Measurements from ENCODE around the gene LRP11.
"Not testable (repeated sequence)": the region's sequence is repeated elsewhere in the genome, so short reads cannot be mapped to it uniquely, and the experiment has no call there.

The LRP11 gene

GRCh38 chr6:149867876-149868640 lies 3.9 kb upstream of the LRP11 start:
- DNase-seq: peak; percentile 2

GRCh38 chr6:149864578-149865535 lies 698 bp upstream of the LRP11 start:
- DNase-seq: peak; percentile 74

GRCh38 chr6:149862922-149863697 lies 1.0 kb downstream of the LRP11 start:
- peak; percentile 69 for DNase-seq

- DNase-seq: not testable (repeated sequence)
Measured at GRCh38 chr6:149862424-149862738, 1.8 kb downstream of the LRP11 start.

DNA sequence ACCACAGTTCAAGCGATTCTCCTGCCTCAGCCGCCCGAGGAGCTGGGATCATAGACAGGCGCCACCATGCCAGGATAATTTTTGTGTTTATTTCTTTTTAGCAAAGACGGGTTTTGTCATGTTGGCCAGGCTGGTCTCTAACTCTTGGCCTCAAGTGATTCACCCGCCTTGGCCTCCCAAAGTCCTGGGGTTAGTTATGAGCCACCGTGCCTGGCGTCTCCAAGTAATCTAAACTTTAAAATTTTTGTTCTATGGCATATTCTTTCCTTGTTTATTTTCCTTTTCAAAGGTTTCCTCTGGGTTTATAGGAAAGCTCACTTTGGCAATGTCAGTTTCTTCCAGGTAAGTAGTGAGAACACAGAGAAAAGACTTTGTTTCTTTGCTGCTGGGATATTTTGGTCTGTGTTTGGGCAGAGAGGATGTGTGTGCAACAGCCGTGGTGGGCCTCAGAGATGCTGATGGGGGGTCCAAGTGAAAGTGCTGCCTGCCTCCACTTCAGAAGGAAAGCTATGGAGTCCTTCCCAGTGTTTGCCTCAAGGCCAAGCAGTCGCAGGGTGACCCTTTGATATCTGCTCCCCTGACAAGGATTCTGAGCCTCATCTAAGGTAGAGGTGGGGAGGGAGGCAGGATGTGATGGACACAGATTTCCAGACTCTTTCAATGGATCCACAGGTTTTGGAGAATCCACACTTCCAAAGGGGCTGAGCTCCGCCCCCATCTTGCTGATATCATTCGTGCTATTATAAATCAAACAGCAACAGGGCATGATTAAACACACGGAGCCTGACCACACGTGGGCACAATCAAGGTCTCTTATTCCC lies 2.3 kb downstream of the LRP11 start:
- DNase-seq: no peak

DNA sequence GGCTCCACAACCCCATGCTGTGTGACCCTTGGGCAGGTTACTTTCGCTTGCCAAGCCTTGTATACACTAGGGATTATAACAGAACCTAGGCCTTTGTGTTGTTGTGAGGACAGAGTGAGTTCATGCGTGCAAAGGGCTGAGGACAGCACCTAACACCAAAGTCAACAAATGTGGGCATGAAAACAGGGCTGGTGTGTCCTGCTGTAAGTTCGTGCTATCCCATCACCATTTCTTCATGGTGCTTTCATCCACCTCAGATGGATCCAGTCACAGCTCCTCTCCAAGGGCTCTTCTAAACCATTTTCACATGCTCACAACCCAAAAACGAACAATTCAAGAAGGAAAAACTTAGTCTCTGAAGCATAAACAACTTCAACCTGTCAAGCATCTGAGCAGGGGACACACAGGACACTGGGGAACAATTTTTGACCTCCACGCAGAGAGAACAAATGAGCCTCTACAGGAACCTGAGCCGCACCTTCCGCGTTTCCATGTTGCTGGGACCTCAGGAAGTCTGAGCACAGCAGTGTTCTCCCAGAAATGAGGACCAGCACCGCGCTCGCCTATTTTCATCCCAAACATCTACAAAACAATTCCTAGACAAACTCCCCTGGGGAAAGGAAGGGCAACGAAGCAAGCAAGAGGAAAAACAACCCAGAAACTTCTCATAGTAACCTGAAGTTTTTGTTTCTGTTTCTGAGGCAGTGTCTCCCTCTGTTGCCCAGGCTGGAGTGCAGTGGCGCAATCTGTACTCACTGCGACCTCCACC lies 3.1 kb downstream of the LRP11 start:
- peak; percentile 43 for DNase-seq

DNA sequence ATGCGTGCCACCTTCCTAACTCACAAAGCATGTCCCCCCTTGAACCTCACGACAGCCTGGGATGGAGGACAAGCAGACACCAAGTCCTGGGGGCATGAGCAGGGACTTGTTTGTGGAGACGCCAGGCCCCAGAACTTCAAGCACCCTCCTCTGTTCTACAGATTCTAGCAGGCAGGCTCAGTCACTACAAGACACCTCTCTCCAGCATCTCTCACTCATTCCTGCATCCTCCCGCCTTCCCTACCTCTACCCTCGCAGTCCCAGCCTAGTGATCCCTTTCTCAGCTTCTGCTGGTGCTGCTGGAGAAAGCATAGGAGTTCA lies 3.7 kb downstream of the LRP11 start:
- no peak for DNase-seq

- DNase-seq: no peak
Measured at GRCh38 chr6:149859938-149860337, 4.2 kb downstream of the LRP11 start.

DNA sequence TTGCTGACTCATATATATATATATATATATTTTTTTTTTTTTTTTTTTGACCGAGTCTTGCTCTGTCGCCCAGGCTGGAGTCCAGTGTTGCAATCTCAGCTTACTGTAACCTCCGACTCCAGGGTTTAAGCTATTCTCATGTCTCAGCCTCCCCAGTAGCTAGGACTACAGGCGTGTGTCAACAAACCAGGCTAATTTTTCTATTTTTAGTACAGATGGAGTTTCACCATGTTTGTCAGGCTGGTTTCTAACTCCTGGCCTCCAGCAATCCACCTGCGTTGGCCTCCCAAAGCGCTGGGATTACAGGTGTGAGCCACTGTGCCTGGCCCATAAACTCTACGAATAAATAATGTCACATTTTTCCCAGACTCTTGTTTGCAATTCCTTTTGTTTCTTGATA lies 4.8 kb downstream of the LRP11 start:
- peak; percentile 27 for DNase-seq

DNA sequence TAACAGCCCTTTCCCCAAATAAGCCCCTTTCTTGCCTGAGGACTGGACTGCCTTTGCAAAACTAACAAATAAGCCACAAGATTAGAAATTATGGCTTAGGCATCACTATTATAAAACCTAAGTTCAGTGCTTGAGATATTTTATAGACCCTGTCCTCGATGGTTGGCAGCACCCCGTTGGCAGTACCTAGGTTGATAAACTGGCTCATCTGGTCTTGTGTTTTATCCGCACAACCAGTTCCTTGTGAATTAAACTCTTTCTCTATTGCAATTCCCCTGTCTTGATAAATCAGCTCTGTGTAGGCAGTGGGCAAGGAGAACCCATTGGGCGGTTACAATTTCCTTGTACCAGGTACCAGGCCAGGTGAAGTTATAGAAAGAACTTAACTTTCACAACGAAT lies 6.6 kb downstream of the LRP11 start:
- DNase-seq: no peak

DNA sequence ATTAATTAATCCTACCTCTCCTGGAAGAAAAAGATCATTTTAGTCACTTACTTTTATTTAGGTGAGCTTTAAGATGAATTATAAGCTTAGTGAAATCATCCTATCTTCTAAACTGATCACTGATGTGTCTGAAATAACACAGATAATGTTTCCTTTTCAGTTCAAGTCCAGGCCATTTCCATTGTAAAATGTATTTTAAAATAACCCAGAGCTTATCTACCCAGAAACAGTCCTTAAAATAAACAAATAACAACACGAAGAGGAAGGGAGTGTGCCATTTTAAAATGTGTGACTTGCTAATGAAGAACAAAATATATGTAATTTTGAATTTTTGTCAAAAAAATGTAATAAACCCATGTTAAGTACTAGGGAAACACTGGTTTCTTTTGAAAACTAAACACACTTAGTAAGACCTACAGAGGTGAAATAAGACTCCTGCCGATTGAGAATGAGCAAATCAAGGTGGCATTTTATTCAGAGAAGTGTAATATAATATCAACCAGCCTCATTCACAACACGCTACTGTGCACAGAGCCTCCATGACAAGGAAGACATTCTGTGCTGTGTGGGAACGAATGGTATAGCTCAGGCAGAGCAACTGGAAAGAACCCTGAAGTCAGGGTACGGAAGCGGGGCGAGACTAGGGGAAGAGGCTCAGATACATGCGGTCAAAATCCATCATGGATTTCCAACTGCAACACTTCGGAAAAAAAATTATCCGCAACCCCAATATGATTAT lies 7.7 kb downstream of the LRP11 start:
- DNase-seq: no peak

GRCh38 chr6:149855741-149856140 lies 8.4 kb downstream of the LRP11 start:
- no peak for DNase-seq

GRCh38 chr6:149855040-149855654 lies 9.0 kb downstream of the LRP11 start:
- DNase-seq: no peak

DNA sequence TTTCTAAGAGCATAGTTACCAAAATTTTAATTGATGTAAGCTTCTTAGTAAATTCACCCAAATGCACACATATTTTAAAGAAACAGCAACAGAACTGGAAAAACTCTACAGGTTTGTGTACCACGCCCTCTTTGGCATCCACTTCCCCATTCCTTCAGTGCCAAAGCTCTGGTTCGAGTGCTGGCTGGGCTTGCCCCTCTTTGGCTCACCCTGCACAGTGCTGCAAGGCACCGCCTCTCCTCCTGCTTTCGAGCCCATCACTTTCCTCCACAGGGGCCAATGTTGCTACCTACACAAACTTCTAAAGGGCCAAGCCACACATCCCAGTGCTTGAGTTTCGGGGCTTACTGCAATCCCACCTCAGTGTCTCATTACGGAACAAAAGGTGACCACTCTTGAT lies 9.6 kb downstream of the LRP11 start:
- peak; percentile 18 for DNase-seq

GRCh38 chr6:149854017-149854416 lies 10.1 kb downstream of the LRP11 start:
- DNase-seq: not testable (repeated sequence)

- no peak for DNase-seq
Measured at GRCh38 chr6:149852881-149853280, 11.3 kb downstream of the LRP11 start.

GRCh38 chr6:149852180-149852579 lies 12.0 kb downstream of the LRP11 start:
- peak; percentile 35 for DNase-seq

DNA sequence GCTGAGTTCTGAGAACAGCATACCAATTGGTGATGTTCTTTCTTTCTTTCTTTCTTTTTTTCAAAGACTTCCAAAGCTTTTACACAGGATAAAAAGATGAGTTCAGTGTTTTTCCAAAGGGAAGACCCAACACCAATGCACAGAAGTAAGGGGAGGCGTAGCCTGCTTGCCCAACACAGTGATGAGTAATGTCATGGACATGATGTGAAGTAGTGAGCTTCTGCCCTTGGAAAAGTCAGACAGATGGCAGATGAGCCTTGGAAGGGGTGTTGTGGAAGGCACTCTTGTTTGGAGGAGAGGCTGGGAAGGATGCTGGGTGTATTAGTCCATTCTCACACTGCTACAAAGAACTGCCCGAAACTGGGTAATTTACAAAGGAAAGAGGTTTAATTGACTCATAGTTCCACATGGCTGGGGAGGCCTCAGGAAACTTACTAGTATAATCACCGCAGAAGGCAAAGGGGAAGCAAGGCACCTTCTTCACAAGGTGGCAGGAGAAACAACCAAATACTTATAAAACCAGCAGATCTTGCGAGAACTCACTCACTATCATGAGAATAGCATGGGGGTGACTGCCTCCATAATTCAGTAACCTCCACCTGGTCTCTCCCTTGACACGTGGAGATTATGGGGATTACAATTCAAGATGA lies 12.6 kb downstream of the LRP11 start:
- DNase-seq: no peak

GRCh38 chr6:149848343-149848742 lies 15.8 kb downstream of the LRP11 start:
- not testable (repeated sequence) for DNase-seq

DNA sequence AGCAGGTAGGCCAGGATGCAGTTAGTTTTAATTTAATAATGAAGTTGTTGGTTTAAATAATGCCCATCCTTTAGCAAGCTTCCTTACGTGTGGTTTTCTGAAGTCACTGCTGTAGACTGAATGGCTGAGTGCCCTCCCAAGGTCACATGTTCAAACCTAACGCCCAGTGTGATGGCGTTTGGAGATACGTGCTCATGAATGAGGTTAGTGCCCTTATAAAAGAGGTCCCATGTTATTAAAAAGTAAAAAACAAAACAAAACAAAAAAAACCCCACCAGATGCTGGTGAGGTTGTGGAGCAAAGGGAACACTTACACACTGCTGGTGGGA lies 16.3 kb downstream of the LRP11 start:
- no peak for DNase-seq

Measured in MV-4-11 (cell line).